Neural progenitor cell (in vitro differentiated cells): Measurements from ENCODE around the gene TBX5. TPM values are rescaled to one million over a fixed set of nuclear protein-coding genes. Genes with fewer than 3 reads are reported as not detected.

Experiments used
- DNase-seq: peaks from one replicate; pipeline ENCODE4 v3.0.0-alpha.2; 2016; ENCODE audit warnings: low spot score
- H2AFZ ChIP-seq: fragments of 200-600 bp; sonication (generic); replicated peaks from 2 replicates; pipeline ENCODE4 v1.6.1; 2016; ENCODE audit warnings: antibody characterized with exemption
- H3F3A ChIP-seq: fragments of 200-600 bp; sonication (generic); 2 replicates; pipeline ENCODE4 v1.6.1; 2016; ENCODE audit warnings: antibody characterized with exemption, low read depth
- H3K27ac ChIP-seq: fragments of 200-600 bp; sonication (generic); 2 replicates; pipeline ENCODE4 v1.5.1; 2016; ENCODE audit warnings: mild to moderate bottlenecking
- H3K27me3 ChIP-seq: fragments of 200-600 bp; sonication (generic); 2 replicates; pipeline ENCODE4 v1.6.1; 2016; ENCODE audit warnings: mild to moderate bottlenecking, moderate library complexity
- H3K36me3 ChIP-seq: fragments of 200-600 bp; sonication (generic); 2 replicates; pipeline ENCODE4 v1.5.1; 2016
- H3K4me1 ChIP-seq: fragments of 200-600 bp; sonication (generic); 2 replicates; pipeline ENCODE4 v1.6.1; 2016; ENCODE audit warnings: mixed run types
- H3K4me2 ChIP-seq: fragments of 200-600 bp; sonication (generic); 2 replicates; pipeline ENCODE4 v1.6.1; 2016
- H3K4me3 ChIP-seq: fragments of 200-600 bp; sonication (generic); 2 replicates; pipeline ENCODE4 v1.5.1; 2016
- H3K79me2 ChIP-seq: fragments of 200-600 bp; sonication (generic); 2 replicates; pipeline ENCODE4 v1.6.1; 2016; ENCODE audit warnings: low read depth
- H3K9ac ChIP-seq: fragments of 200-600 bp; sonication (generic); 2 replicates; pipeline ENCODE4 v1.6.1; 2016
- H3K9me3 ChIP-seq: fragments of 200-600 bp; sonication (generic); 2 replicates; pipeline ENCODE4 v1.5.1; 2016; ENCODE audit warnings: low read depth
- H4K20me1 ChIP-seq: fragments of 200-600 bp; sonication (generic); 2 replicates; pipeline ENCODE4 v1.6.1; 2016; ENCODE audit warnings: low read depth
- H3K27ac Mint-ChIP-seq: 3 replicates; pipeline ENCODE4 v1.8.0; 2021; ENCODE audit warnings: mixed read lengths
- H3K27me3 Mint-ChIP-seq: 2 replicates; pipeline ENCODE4 v1.8.0; 2022; ENCODE audit warnings: low read depth, mild to moderate bottlenecking, inconsistent platforms, moderate library complexity, mixed read lengths; ENCODE audit not compliant: insufficient read depth
- H3K36me3 Mint-ChIP-seq: 3 replicates; pipeline ENCODE4 v1.8.0; 2021; ENCODE audit warnings: mixed read lengths
- H3K4me1 Mint-ChIP-seq: 3 replicates; pipeline ENCODE4 v1.8.0; 2021; ENCODE audit warnings: mixed read lengths
- H3K4me3 Mint-ChIP-seq: 3 replicates; pipeline ENCODE4 v1.8.0; 2021; ENCODE audit warnings: mild to moderate bottlenecking, moderate library complexity, mixed read lengths
- H3K9me3 Mint-ChIP-seq: 3 replicates; pipeline ENCODE4 v1.8.0; 2020; ENCODE audit warnings: mixed read lengths
- CTCF ChIP-seq: fragments of 200-600 bp; sonication (generic); IDR thresholded peaks from 2 replicates; pipeline ENCODE4 v1.5.1; 2017; ENCODE audit warnings: antibody characterized with exemption, mild to moderate bottlenecking
- EZH2 ChIP-seq: fragments of 200-600 bp; sonication (generic); IDR thresholded peaks from 2 replicates; pipeline ENCODE4 v1.6.1; 2017; ENCODE audit warnings: antibody characterized with exemption, mild to moderate bottlenecking, moderate library complexity
- EZH2phosphoT487 ChIP-seq: fragments of 200-600 bp; sonication (generic); IDR thresholded peaks from 2 replicates; pipeline ENCODE4 v1.6.1; 2017; ENCODE audit warnings: antibody characterized with exemption
- total RNA-seq: library from RNA; depleted of rRNA; stranded (reverse); fragments of >200 nt; gene quantifications from 2 replicates; pipeline ENCODE4 v1.2.3, GENCODE V29; 2015; ENCODE audit warnings: low replicate concordance

The TBX5 gene
- total RNA-seq, 1 donor from 2014 or later: not detected

GRCh38 chr12:114404083-114404925 is 1.6 kb downstream of the TBX5 start:
- Histone ChIP-seq H4K20me1 (peaks cover 98% of the 10 kb centered on the region), H3K27ac (no peak overlapping the region), H3K4me3 (no peak overlapping the region), H3K9ac (no peak overlapping the region), H3K9me3 (no peaks in the 10 kb centered on the region), H3K79me2 (no peaks in the 10 kb centered on the region), H3K27me3 (peaks cover 100% of the 10 kb centered on the region), H3K36me3 (no peaks in the 10 kb centered on the region), H3K4me1 (peaks cover 9% of the 10 kb centered on the region), H3F3A (peaks cover 18% of the 10 kb centered on the region), H2AFZ (no peak overlapping the region), H3K4me2 (peak overlapping the region; percentile 61)
- TF ChIP-seq EZH2phosphoT487 (no peak), CTCF (no peak), EZH2 (no peak)
- DNase-seq: no peak
- Mint-ChIP-seq H3K4me1 (peaks cover 2% of the 10 kb centered on the region), H3K27ac (no peak overlapping the region), H3K9me3 (no peaks in the 10 kb centered on the region), H3K27me3 (peaks cover 98% of the 10 kb centered on the region), H3K4me3 (no peak overlapping the region), H3K36me3 (no peaks in the 10 kb centered on the region)

- DNase-seq: peak; percentile 66
- Mint-ChIP-seq H3K36me3 (no peaks in the 10 kb centered on the region), H3K4me3 (no peak overlapping the region), H3K27ac (no peak overlapping the region), H3K9me3 (no peaks in the 10 kb centered on the region), H3K27me3 (peaks cover 99% of the 10 kb centered on the region), H3K4me1 (peaks cover 2% of the 10 kb centered on the region)
- Histone ChIP-seq H4K20me1 (peaks cover 98% of the 10 kb centered on the region), H3K27me3 (peaks cover 100% of the 10 kb centered on the region), H3K9me3 (no peaks in the 10 kb centered on the region), H3K27ac (no peak overlapping the region), H3F3A (peaks cover 18% of the 10 kb centered on the region), H2AFZ (no peak overlapping the region), H3K9ac (no peak overlapping the region), H3K4me2 (no peak overlapping the region), H3K4me3 (no peak overlapping the region), H3K79me2 (no peaks in the 10 kb centered on the region), H3K36me3 (no peaks in the 10 kb centered on the region), H3K4me1 (peaks cover 9% of the 10 kb centered on the region)
- no peak for TF ChIP-seq CTCF
- TF ChIP-seq EZH2phosphoT487: peak; percentile 1
- peak; percentile 68 for TF ChIP-seq EZH2
These were observed 2.3 kb downstream of the TBX5 start for GRCh38 chr12:114403690-114404066.

- TF ChIP-seq CTCF: peak; percentile 68
- TF ChIP-seq EZH2phosphoT487: peak; percentile 87
- TF ChIP-seq EZH2: peak; percentile 89
- Histone ChIP-seq H3K79me2 (no peaks in the 10 kb centered on the region), H3K4me1 (peaks cover 9% of the 10 kb centered on the region), H3K4me2 (no peak overlapping the region), H3K27me3 (peaks cover 100% of the 10 kb centered on the region), H3K9ac (no peak overlapping the region), H3K4me3 (no peak overlapping the region), H2AFZ (no peak overlapping the region), H3F3A (peaks cover 18% of the 10 kb centered on the region), H3K27ac (no peak overlapping the region), H4K20me1 (peaks cover 98% of the 10 kb centered on the region), H3K36me3 (no peaks in the 10 kb centered on the region), H3K9me3 (no peaks in the 10 kb centered on the region)
- Mint-ChIP-seq H3K4me1 (peaks cover 2% of the 10 kb centered on the region), H3K27me3 (peaks cover 99% of the 10 kb centered on the region), H3K36me3 (no peaks in the 10 kb centered on the region), H3K27ac (no peak overlapping the region), H3K9me3 (no peaks in the 10 kb centered on the region), H3K4me3 (no peak overlapping the region)
- DNase-seq: peak; percentile 95
These were observed 2.8 kb downstream of the TBX5 start for GRCh38 chr12:114403011-114403689.
